Right lobe of liver (tissue), 6 donors: Measurements from ENCODE around the gene HSPB6. TPM values are rescaled to one million over a fixed set of nuclear protein-coding genes. Genes with fewer than 3 reads are reported as not detected.

ENCODE experiments used
- ATAC-seq, 4 donors: fragments of 200-7000 bp; cut with Tn5 transposase; one replicate each; pipeline ENCODE4 v1.9.1; 2020; ENCODE audit warnings: mild to moderate bottlenecking in 4 of 4, moderate library complexity in 4 of 4
- DNase-seq, 3 donors: peaks; one replicate each; pipeline ENCODE4 v3.0.0-alpha.2; 2020
- H3K27ac ChIP-seq, 3 donors: fragments of 200-600 bp; one replicate each; pipeline ENCODE4 v1.8.0; 2022
- H3K27me3 ChIP-seq, 2 donors: fragments of 200-600 bp; one replicate each; pipeline ENCODE4 v1.8.0; 2022
- H3K36me3 ChIP-seq, 4 donors: fragments of 200-600 bp; sonication (generic) in 1 of 4; one replicate each; pipeline versions ENCODE4 v1.5.1 to v1.8.0; 2017 to 2022; ENCODE audit warnings: control low read depth in 1 of 4
- H3K4me1 ChIP-seq, 4 donors: fragments of 200-600 bp; sonication (generic) in 1 of 4; one replicate each; pipeline versions ENCODE4 v1.5.1 to v1.8.0; 2017 to 2022; ENCODE audit warnings: control low read depth in 1 of 4
- H3K4me3 ChIP-seq, 3 donors: fragments of 200-600 bp; one replicate each; pipeline ENCODE4 v1.8.0; 2022
- H3K9me3 ChIP-seq, 4 donors: fragments of 200-600 bp; sonication (generic) in 1 of 4; one replicate each; pipeline versions ENCODE4 v1.5.1 to v1.8.0; 2017 to 2022; ENCODE audit warnings: control low read depth in 1 of 4
- CTCF ChIP-seq, 4 donors: fragments of 200-600 bp in 3 of 4; fragments of 450-650 bp in 1 of 4; IDR thresholded peaks; one replicate each; pipeline versions ENCODE4 v1.5.1 to v1.8.0; 2016 to 2022; ENCODE audit warnings: antibody characterized with exemption in 4 of 4, mild to moderate bottlenecking in 2 of 4
- POLR2A ChIP-seq: fragments of 450-650 bp; IDR thresholded peaks from one replicate; pipeline ENCODE4 v1.6.1; 2017; ENCODE audit warnings: antibody characterized with exemption, mild to moderate bottlenecking
- WGBS: methylation state at CpG from one replicate; pipeline ENCODE4 v1.1.6; 2018; ENCODE audit warnings: low coverage, low lambda C conversion rate; ENCODE audit not compliant: insufficient coverage; ENCODE audit errors: missing lambda C conversion rate; 5-methylcytosine and 5-hydroxymethylcytosine counted together
- intact Hi-C, 2 donors: fragments of 100-400 bp; cut with DNase I; formaldehyde crosslinking; loops; one replicate each; pipeline versions ENCODE4 v1.11.2 to v1.14.1; 2022
- total RNA-seq, 6 experiments: library from RNA; depleted of rRNA in 2 of 6; stranded (reverse); fragments of >200 nt in 2 of 6; fragmentation: NEBNext Ultra II Directional in 3 of 6; extraction: Animal tissue kit (Norgen Biotek cat#: 25700) in 3 of 6; gene quantifications; one replicate each; pipeline versions ENCODE4 v1.1.0 to v1.2.4, GENCODE V29; 2016 to 2023
- donor health status: DM: no; HTN: yes; CAD: no.
- donor health status: DM: no; HTN: no; CAD: no.
- donor health status: DM: no; HTN: no; CAD: no.
- donor health status: DM: no; HTN: yes; CAD: no.
- donor health status: DM: no; HTN: yes; CAD: no.

The HSPB6 gene
- total RNA-seq, 6 experiments from 2014 or later: 2.6 to 6.0 (median 4.5) TPM

GRCh38 chr19:35719402-35720162, 37.2 kb downstream of the HSPB6 start:
- Histone ChIP-seq H3K9me3 (no peaks in the 10 kb centered on the region), H3K27ac (peak overlapping the region in 1 of 3 donors; percentile 91), H3K36me3 (peaks cover 0 to 33% (median 18%) of the 10 kb centered on the region in 4 donors), H3K4me1 (peaks cover 0 to 21% (median 6%) of the 10 kb centered on the region in 4 donors), H3K27me3 (no peaks in the 10 kb centered on the region), H3K4me3 (peak overlapping the region in 2 of 3 donors; percentile 79 to 92)
- no peak for ATAC-seq
- peak; percentile 24 to 61 (median 56) for DNase-seq
- intact Hi-C loops: no loop called here
- TF ChIP-seq POLR2A (peak; percentile 27), CTCF (IDR thresholded peaks at IDR 0.05) (no peak)
- WGBS: 58% methylated on average over 13 of the region's 32 CpGs

GRCh38 chr19:35718345-35719041, 38.3 kb downstream of the HSPB6 start:
- Histone ChIP-seq H3K4me1 (peaks cover 0 to 21% (median 6%) of the 10 kb centered on the region in 4 donors), H3K27me3 (no peaks in the 10 kb centered on the region), H3K36me3 (peaks cover 0 to 22% (median 11%) of the 10 kb centered on the region in 4 donors), H3K27ac (peak overlapping the region; percentile 40 to 91 (median 77)), H3K4me3 (peak overlapping the region; percentile 66 to 92 (median 79)), H3K9me3 (no peaks in the 10 kb centered on the region)
- no peak for TF ChIP-seq POLR2A
- no peak for TF ChIP-seq CTCF (IDR thresholded peaks at IDR 0.05)
- intact Hi-C loops: no loop called here
- ATAC-seq (no peak), DNase-seq (peak; percentile 59 to 72 (median 66))
- 4% methylated on average over 9 of the region's 42 CpGs for WGBS

DNA sequence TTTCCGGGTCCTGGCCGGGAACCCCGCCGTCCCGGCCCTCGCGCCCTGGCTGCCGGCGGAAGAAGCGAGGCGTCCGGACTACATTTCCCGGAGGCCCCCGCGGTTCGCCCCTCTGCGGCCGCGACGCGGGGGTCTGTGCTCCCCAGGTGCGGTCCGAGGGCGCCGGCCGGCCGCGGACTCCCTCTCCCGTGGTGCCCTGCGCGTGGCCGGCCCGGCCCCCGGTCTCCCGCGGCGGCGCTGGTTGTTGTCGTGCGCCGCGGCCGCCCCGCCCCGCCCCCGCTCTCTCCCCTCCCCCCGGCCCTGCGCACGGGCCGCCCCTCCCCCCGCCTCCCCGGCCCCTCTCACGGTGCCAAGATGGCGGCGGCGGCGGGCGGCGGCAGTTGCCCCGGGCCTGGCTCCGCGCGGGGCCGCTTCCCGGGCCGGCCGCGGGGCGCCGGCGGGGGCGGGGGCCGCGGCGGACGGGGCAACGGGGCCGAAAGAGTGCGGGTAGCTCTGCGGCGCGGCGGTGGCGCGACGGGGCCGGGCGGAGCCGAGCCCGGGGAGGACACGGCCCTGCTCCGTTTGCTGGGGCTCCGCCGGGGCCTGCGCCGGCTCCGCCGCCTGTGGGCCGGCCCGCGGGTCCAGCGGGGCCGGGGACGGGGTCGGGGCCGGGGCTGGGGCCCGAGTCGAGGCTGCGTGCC, 39.0 kb downstream of the HSPB6 start, which contains the start of gene KMT2B:
Gene KMT2B (plus strand): TSS at position 339 of the 680 bp plus-strand sequence. CDS start 16 bp downstream, at position 355.
- TF ChIP-seq POLR2A (no peak), CTCF (IDR thresholded peaks at IDR 0.05) (no peak)
- no peaks in the 10 kb centered on the region for H3K9me3 ChIP-seq
- DNase-seq (no peak), ATAC-seq (peak in 2 of 4 donors; percentile 72 to 78)
- no peaks in the 10 kb centered on the region for H3K27me3 ChIP-seq
- H3K27ac ChIP-seq: peak within 1 kb of the TSS; percentile 72 to 91 (median 88)
- H3K36me3 ChIP-seq: peaks cover 0 to 15% (median 5%) of the 10 kb centered on the region in 4 donors
- H3K4me3 ChIP-seq: peak within 1 kb of the TSS; percentile 88 to 95 (median 92)
- no CpG with 5 or more reads among the region's 109 CpGs for WGBS
- intact Hi-C loops: no loop called here
- peaks cover 0 to 21% (median 6%) of the 10 kb centered on the region in 4 donors for H3K4me1 ChIP-seq
